Keratinocyte (primary cell): ENCODE data around the gene CKMT2.

Source experiments
- CTCF ChIP-seq, 3 experiments: IDR thresholded peaks in 1 of 3; conservative IDR thresholded peaks in 1 of 3; optimal IDR thresholded peaks in 1 of 3; 2 replicates in 2 of 3; 3 replicates in 1 of 3; pipeline versions ENCODE3 to v1.5.1; 2011; ENCODE audit warnings: low read length in 3 of 3, mild to moderate bottlenecking in 3 of 3, moderate library complexity in 2 of 3, control low read depth in 1 of 3, inconsistent platforms in 1 of 3; ENCODE audit not compliant: insufficient read depth in 2 of 3; ENCODE audit errors: extremely low read depth in 1 of 3
- EZH2 ChIP-seq: IDR thresholded peaks from one replicate; pipeline ENCODE4 v1.6.1; 2012; ENCODE audit warnings: inconsistent platforms, mild to moderate bottlenecking, low read length, moderate library complexity

- TF ChIP-seq CTCF (optimal IDR thresholded peaks at IDR 0.05 in 1 of 3, IDR thresholded peaks at IDR 0.05 in 1 of 3, conservative IDR thresholded peaks at IDR 0.05 in 1 of 3; ENCODE audit: extremely low read depth in 1 of 3, insufficient read depth in 2 of 3, low read length in 3 of 3), result no peak
- no peak for TF ChIP-seq EZH2
Observed at GRCh38 chr5:81310402-81311063, 77.4 kb downstream of the CKMT2 start.
